WTC11 (cell line): ENCODE data around the gene EDDM13. TPM values are rescaled to one million over a fixed set of nuclear protein-coding genes. Genes with fewer than 3 reads are reported as not detected.
A peak's percentile ranks its signal among the peaks of the same experiment; 100 is the strongest.
"Not testable (repeated sequence)": the region's sequence is repeated elsewhere in the genome, so short reads cannot be mapped to it uniquely, and the experiment has no call there.

ENCODE experiments used
- ATAC-seq: fragments of 200-7000 bp; cut with Tn5 transposase; 2 replicates; pipeline ENCODE4 v1.10.0; 2021; ENCODE audit warnings: mild to moderate bottlenecking, moderate library complexity
- CTCF ChIA-PET: fragments of 300-600 bp; sonication (Branson Sonifier 250); formaldehyde crosslinking; loops from one replicate; lab custom pipeline; 2021; ENCODE audit warnings: antibody characterized with exemption; lab: Charles Lee
- POLR2A ChIA-PET: fragments of 350-600 bp; sonication (Branson Sonifier 250); formaldehyde crosslinking; loops from one replicate; lab custom pipeline; 2021; ENCODE audit warnings: antibody characterized with exemption; lab: Charles Lee
- DNase-seq: peaks from one replicate; pipeline ENCODE4 v3.0.0; 2021; ENCODE audit warnings: low spot score
- H3K27ac Mint-ChIP-seq: 2 replicates; pipeline ENCODE4 v1.8.0; 2021; ENCODE audit warnings: mixed read lengths
- H3K27me3 Mint-ChIP-seq: 2 replicates; pipeline ENCODE4 v1.8.0; 2021; ENCODE audit warnings: low read depth, mild to moderate bottlenecking, moderate library complexity, mixed read lengths
- H3K36me3 Mint-ChIP-seq: 2 replicates; pipeline ENCODE4 v1.8.0; 2021; ENCODE audit warnings: mixed read lengths
- H3K4me1 Mint-ChIP-seq: 2 replicates; pipeline ENCODE4 v1.8.0; 2022; ENCODE audit warnings: mixed read lengths
- H3K4me3 Mint-ChIP-seq: 2 replicates; pipeline ENCODE4 v1.8.0; 2021; ENCODE audit warnings: mild to moderate bottlenecking, moderate library complexity, mixed read lengths
- H3K9me3 Mint-ChIP-seq: 2 replicates; pipeline ENCODE4 v1.8.0; 2021; ENCODE audit warnings: mixed read lengths
- ELF4 ChIP-seq: sonication (generic); formaldehyde crosslinking; IDR thresholded peaks from 2 replicates; pipeline ENCODE4 v1.8.1; 2022; ENCODE audit warnings: low read depth, mild to moderate bottlenecking, moderate library complexity, missing genetic modification reagents
- FOXJ3 ChIP-seq: sonication (generic); formaldehyde crosslinking; IDR thresholded peaks from 2 replicates; pipeline ENCODE4 v1.9.0; 2021; ENCODE audit warnings: missing genetic modification reagents, mild to moderate bottlenecking, borderline replicate concordance
- GABPB1 ChIP-seq: sonication (generic); formaldehyde crosslinking; IDR thresholded peaks from 2 replicates; pipeline ENCODE4 v1.8.1; 2023; ENCODE audit warnings: mild to moderate bottlenecking, missing genetic modification reagents
- IRF2 ChIP-seq: sonication (generic); formaldehyde crosslinking; IDR thresholded peaks from 2 replicates; pipeline ENCODE4 v1.8.0; 2022; ENCODE audit warnings: low read depth, missing genetic modification reagents, borderline replicate concordance
- NFYB ChIP-seq: sonication (generic); formaldehyde crosslinking; conservative IDR thresholded peaks from 2 replicates; pipeline ENCODE4 v1.8.0; 2022; ENCODE audit warnings: low read depth, missing genetic modification reagents
- TP53 ChIP-seq: sonication (generic); formaldehyde crosslinking; IDR thresholded peaks from 2 replicates; pipeline ENCODE4 v1.8.1; 2023; ENCODE audit warnings: mild to moderate bottlenecking, missing genetic modification reagents
- ZNF121 ChIP-seq: sonication (generic); formaldehyde crosslinking; IDR thresholded peaks from 2 replicates; pipeline ENCODE4 v1.8.0; 2023; ENCODE audit warnings: missing genetic modification reagents
- ZNF219 ChIP-seq: sonication (generic); formaldehyde crosslinking; IDR thresholded peaks from 2 replicates; pipeline ENCODE4 v1.8.0; 2023; ENCODE audit warnings: missing genetic modification reagents, mild to moderate bottlenecking, borderline replicate concordance
- ZNF317 ChIP-seq: sonication (generic); formaldehyde crosslinking; IDR thresholded peaks from 2 replicates; pipeline ENCODE4 v1.8.1; 2023; ENCODE audit warnings: low read depth, mild to moderate bottlenecking, moderate library complexity, missing genetic modification reagents, borderline replicate concordance
- total RNA-seq: library from RNA; stranded (reverse); gene quantifications from 3 replicates; pipeline ENCODE4 v1.2.3, GENCODE V29; 2021
- TF ChIP-seq, protein P1 (sequence below): fragments of 250-450 bp; sonication (Bioruptor Pico); IDR thresholded peaks from 2 replicates; pipeline ENCODE4 v1.9.0; 2021; ENCODE audit warnings: mild to moderate bottlenecking, borderline replicate concordance
- TF ChIP-seq, protein P2 (sequence below): fragments of 200-600 bp; IDR thresholded peaks from 2 replicates; pipeline ENCODE4 v1.8.0; 2022; ENCODE audit warnings: antibody characterized with exemption
- TF ChIP-seq, protein P3 (sequence below): sonication (generic); formaldehyde crosslinking; IDR thresholded peaks from 2 replicates; pipeline ENCODE4 v1.8.1; 2022; ENCODE audit warnings: mild to moderate bottlenecking, moderate library complexity, missing genetic modification reagents
- TF ChIP-seq, protein P4 (sequence below): fragments of 250-450 bp; sonication (Bioruptor Pico); conservative IDR thresholded peaks from 2 replicates; pipeline ENCODE4 v1.9.0; 2021; ENCODE audit warnings: mild to moderate bottlenecking

The EDDM13 gene
- total RNA-seq, 1 experiment from 2014 or later = not detected

DNA sequence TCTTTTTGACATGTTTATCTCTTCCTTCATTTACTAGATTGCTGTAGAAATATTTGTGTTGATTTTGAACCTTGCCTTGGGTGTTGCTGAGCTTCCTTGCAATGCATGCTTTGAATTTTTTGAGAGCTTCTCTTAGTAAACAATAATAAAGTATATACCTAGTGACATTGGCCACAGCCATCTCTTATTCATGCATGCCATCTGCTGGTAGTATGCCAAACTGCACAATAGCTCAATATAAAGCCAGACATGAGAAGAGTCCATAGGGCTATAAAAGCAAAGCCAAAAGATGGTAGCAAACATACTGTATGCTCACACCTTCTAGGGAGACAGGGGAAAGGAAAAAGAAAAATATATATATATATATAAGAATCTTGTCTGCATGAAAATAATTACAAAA is 61.0 kb downstream of the EDDM13 start:
- TF ChIP-seq, protein P1, sequence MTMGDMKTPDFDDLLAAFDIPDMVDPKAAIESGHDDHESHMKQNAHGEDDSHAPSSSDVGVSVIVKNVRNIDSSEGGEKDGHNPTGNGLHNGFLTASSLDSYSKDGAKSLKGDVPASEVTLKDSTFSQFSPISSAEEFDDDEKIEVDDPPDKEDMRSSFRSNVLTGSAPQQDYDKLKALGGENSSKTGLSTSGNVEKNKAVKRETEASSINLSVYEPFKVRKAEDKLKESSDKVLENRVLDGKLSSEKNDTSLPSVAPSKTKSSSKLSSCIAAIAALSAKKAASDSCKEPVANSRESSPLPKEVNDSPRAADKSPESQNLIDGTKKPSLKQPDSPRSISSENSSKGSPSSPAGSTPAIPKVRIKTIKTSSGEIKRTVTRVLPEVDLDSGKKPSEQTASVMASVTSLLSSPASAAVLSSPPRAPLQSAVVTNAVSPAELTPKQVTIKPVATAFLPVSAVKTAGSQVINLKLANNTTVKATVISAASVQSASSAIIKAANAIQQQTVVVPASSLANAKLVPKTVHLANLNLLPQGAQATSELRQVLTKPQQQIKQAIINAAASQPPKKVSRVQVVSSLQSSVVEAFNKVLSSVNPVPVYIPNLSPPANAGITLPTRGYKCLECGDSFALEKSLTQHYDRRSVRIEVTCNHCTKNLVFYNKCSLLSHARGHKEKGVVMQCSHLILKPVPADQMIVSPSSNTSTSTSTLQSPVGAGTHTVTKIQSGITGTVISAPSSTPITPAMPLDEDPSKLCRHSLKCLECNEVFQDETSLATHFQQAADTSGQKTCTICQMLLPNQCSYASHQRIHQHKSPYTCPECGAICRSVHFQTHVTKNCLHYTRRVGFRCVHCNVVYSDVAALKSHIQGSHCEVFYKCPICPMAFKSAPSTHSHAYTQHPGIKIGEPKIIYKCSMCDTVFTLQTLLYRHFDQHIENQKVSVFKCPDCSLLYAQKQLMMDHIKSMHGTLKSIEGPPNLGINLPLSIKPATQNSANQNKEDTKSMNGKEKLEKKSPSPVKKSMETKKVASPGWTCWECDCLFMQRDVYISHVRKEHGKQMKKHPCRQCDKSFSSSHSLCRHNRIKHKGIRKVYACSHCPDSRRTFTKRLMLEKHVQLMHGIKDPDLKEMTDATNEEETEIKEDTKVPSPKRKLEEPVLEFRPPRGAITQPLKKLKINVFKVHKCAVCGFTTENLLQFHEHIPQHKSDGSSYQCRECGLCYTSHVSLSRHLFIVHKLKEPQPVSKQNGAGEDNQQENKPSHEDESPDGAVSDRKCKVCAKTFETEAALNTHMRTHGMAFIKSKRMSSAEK = no peak
- TF ChIP-seq FOXJ3 (CRISPR knock-in tag) = no peak
- TF ChIP-seq, protein P2, sequence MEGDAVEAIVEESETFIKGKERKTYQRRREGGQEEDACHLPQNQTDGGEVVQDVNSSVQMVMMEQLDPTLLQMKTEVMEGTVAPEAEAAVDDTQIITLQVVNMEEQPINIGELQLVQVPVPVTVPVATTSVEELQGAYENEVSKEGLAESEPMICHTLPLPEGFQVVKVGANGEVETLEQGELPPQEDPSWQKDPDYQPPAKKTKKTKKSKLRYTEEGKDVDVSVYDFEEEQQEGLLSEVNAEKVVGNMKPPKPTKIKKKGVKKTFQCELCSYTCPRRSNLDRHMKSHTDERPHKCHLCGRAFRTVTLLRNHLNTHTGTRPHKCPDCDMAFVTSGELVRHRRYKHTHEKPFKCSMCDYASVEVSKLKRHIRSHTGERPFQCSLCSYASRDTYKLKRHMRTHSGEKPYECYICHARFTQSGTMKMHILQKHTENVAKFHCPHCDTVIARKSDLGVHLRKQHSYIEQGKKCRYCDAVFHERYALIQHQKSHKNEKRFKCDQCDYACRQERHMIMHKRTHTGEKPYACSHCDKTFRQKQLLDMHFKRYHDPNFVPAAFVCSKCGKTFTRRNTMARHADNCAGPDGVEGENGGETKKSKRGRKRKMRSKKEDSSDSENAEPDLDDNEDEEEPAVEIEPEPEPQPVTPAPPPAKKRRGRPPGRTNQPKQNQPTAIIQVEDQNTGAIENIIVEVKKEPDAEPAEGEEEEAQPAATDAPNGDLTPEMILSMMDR = peak; percentile 41; the same call in 1 of the 2 replicates
- TF ChIP-seq, all 79 proteins: peak for 1
- peak; percentile 73 for ATAC-seq
- peak; percentile 37 for DNase-seq
- no peaks in the 10 kb centered on the region for H3K4me1 Mint-ChIP-seq
- peaks cover 59% of the 10 kb centered on the region for H3K9me3 Mint-ChIP-seq
- no peak overlapping the region for H3K27ac Mint-ChIP-seq
- H3K36me3 Mint-ChIP-seq = peaks cover 15% of the 10 kb centered on the region
- CTCF ChIA-PET = interaction anchor here (0.6 to 3.0 kb wide), 39 partner anchors 9 to 676 kb away, joined by 3 to 57 read pairs (median 5); partner anchors contain the start of genes GALP, ZNF444, ZNF583 and ZSCAN5A
- H3K4me3 Mint-ChIP-seq = no peak overlapping the region
- POLR2A ChIA-PET = interaction anchor here (0.7 kb wide), 1 partner anchor 630 kb away, joined by 3 read pairs; no protein-coding TSS in a partner anchor
- peaks cover 14% of the 10 kb centered on the region for H3K27me3 Mint-ChIP-seq

DNA sequence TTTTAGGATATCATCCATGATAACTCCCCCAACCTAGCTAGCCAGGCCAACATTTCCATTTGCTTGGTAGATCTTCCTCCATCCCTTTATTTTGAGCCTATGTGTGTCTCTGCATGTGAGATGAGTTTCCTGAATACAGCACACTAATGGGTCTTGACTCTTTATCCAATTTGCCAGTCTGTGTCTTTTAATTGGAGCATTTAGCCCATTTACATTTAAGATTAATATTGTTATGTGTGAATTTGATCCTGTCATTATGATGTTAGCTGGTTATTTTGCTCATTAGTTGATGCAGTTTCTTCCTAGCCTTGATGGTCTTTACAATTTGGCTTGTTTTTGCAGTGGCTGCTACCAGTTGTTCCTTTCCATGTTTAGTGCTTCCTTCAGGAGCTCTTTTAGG is 62.8 kb downstream of the EDDM13 start:
- H3K27ac Mint-ChIP-seq, DNase-seq, H3K4me3 Mint-ChIP-seq, ATAC-seq, POLR2A ChIA-PET, H3K4me1 Mint-ChIP-seq: not testable (repeated sequence)
- Mint-ChIP-seq H3K27me3 (peaks cover 13% of the 10 kb centered on the region), H3K9me3 (peaks cover 65% of the 10 kb centered on the region), H3K36me3 (peaks cover 26% of the 10 kb centered on the region)
- CTCF ChIA-PET = interaction anchor here (3.0 kb wide), 1 partner anchor 12 kb away, joined by 57 read pairs; no protein-coding TSS in a partner anchor

DNA sequence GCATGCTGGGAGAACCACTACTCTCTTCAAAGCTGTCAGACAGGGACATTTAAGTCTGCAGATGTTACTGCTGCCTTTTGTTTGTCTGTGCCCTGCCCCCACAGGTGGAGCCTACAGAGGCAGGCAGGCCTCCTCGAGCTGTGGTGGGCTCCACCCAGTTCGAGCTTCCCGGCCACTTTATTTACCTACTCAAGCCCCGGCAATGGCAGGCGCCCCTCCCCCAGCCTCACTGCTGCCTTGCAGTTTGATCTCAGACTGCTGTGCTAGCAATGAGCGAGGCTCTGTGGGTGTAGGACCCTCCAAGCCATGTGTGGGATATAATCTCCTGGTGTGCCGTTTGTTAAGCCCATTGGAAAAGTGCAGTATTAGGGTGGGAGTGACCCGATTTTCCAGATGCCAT is 64.5 kb downstream of the EDDM13 start:
- peaks cover 68% of the 10 kb centered on the region for H3K9me3 Mint-ChIP-seq
- ATAC-seq, H3K4me3 Mint-ChIP-seq, H3K27ac Mint-ChIP-seq, H3K4me1 Mint-ChIP-seq, POLR2A ChIA-PET, DNase-seq: not testable (repeated sequence)
- CTCF ChIA-PET = interaction anchor here (1.2 kb wide), 1 partner anchor 27 kb away, joined by 3 read pairs; no protein-coding TSS in a partner anchor
- peaks cover 20% of the 10 kb centered on the region for H3K27me3 Mint-ChIP-seq
- peaks cover 39% of the 10 kb centered on the region for H3K36me3 Mint-ChIP-seq

DNA sequence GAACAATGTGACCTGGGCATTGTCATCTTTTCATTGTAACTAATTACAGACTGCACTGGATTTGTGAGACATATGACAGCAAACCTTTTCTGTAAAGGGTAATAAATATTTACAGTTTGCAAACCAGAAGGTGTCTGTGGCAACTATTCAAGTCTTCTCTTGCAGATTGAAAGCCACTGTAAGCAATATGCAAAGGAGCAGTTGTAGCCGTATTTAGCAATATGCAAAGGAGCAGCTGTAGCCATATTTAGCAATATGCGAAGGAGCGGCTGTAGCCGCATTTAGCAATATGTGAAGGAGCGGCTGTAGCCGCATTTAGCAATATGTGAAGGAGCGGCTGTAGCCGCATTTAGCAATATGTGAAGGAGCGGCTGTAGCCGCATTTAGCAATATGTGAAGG is 66.5 kb downstream of the EDDM13 start:
- Mint-ChIP-seq H3K36me3 (peaks cover 56% of the 10 kb centered on the region), H3K9me3 (peaks cover 74% of the 10 kb centered on the region), H3K27me3 (peaks cover 24% of the 10 kb centered on the region)
- H3K27ac Mint-ChIP-seq, H3K4me3 Mint-ChIP-seq, H3K4me1 Mint-ChIP-seq, DNase-seq, ATAC-seq, POLR2A ChIA-PET: not testable (repeated sequence)
- CTCF ChIA-PET = interaction anchor here (1.7 kb wide), 1 partner anchor 9 kb away, joined by 8 read pairs; no protein-coding TSS in a partner anchor

DNA sequence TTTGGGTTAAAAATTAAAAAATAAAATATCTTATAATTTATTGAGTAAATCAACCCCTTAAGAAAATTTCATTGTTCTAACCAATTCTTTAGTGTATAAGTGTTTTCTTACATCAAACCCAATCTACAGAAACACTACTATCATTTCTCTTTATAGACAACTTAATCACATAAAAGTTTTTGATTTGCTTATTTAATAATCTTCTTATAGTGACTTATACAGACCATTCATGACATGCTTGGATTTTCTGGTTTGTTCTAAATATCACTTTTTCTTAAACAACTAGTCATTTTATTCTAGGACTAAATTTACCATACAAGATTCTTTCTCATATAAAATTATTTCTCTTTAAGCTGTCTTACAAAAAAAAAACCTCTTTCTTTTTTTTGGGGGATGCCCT is 69.4 kb downstream of the EDDM13 start:
- peaks cover 58% of the 10 kb centered on the region for H3K36me3 Mint-ChIP-seq
- ChIA-PET POLR2A (no interaction called here), CTCF (no interaction called here)
- DNase-seq (no peak), ATAC-seq (no peak)
- peaks cover 16% of the 10 kb centered on the region for H3K4me1 Mint-ChIP-seq
- peaks cover 16% of the 10 kb centered on the region for H3K27me3 Mint-ChIP-seq
- H3K27ac Mint-ChIP-seq = no peak overlapping the region
- H3K9me3 Mint-ChIP-seq = peaks cover 64% of the 10 kb centered on the region
- no peak overlapping the region for H3K4me3 Mint-ChIP-seq
- no peak for TF ChIP-seq TP53 (CRISPR knock-in tag)
- no peak for TF ChIP-seq ELF4
- no peak for TF ChIP-seq IRF2 (CRISPR knock-in tag)
- TF ChIP-seq ZNF219 (CRISPR knock-in tag) = no peak
- no peak for TF ChIP-seq GABPB1
- TF ChIP-seq, protein P3, sequence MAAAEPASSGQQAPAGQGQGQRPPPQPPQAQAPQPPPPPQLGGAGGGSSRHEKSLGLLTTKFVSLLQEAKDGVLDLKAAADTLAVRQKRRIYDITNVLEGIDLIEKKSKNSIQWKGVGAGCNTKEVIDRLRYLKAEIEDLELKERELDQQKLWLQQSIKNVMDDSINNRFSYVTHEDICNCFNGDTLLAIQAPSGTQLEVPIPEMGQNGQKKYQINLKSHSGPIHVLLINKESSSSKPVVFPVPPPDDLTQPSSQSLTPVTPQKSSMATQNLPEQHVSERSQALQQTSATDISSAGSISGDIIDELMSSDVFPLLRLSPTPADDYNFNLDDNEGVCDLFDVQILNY (CRISPR knock-in tag) = no peak
- TF ChIP-seq ZNF121 = no peak
- no peak for TF ChIP-seq NFYB (CRISPR knock-in tag)
- TF ChIP-seq ZNF317 (CRISPR knock-in tag) = no peak
- TF ChIP-seq, protein P4, sequence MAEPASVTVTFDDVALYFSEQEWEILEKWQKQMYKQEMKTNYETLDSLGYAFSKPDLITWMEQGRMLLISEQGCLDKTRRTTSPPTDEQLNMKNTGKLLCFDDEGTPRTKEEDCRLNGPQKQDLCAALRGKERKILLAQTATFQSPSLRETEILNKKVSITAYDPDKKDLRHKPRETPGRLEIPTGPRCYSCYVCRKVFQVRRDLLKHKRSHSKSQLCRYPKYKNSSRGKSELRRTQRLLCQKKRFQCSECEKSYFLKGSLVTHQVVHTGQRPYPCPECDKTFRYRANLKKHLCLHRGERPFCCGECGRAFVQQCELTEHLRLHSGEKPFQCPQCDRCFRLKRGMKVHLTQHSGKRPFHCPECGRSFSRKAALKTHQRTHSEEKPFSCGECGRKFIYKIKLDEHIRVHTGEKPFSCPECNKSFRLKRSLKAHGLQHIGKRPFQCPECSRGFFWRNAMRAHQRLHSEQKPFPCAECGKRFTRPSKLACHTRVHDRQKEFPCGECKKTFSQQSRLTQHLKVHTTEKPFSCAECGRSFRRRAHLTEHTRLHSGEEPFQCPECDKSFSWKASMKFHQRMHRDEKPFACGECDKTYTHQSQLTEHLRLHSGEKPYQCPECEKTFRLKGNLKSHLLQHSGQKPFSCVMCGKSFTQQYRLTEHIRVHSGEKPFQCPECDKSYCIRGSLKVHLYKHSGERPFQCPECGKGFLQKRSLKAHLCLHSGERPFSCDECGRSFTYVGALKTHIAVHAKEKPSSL (CRISPR knock-in tag) = no peak
